HepG2 (cell line): Measurements from ENCODE around the gene RWDD2A.

Experiments used
- CBX5 ChIP-seq: sonication (generic); formaldehyde crosslinking; IDR thresholded peaks from 2 replicates; pipeline ENCODE4 v1.4.0; 2020; ENCODE audit warnings: missing genetic modification reagents, borderline replicate concordance
- TAF1 ChIP-seq: sonication (generic); formaldehyde crosslinking; IDR thresholded peaks from 2 replicates; pipeline ENCODE4 v1.4.0; 2020; ENCODE audit warnings: missing genetic modification reagents
- ZNF768 ChIP-seq: sonication (generic); formaldehyde crosslinking; IDR thresholded peaks from 2 replicates; pipeline ENCODE4 v1.4.0; 2020; ENCODE audit warnings: missing genetic modification reagents
- TF ChIP-seq, protein P1 (sequence below), 2 experiments: fragments of 450-650 bp in 1 of 2; sonication (generic) in 1 of 2; formaldehyde crosslinking; IDR thresholded peaks; 2 replicates each; pipeline versions ENCODE4 v1.5.0 to v1.8.0; 2020 to 2022; ENCODE audit warnings: mild to moderate bottlenecking in 1 of 2, missing genetic modification reagents in 1 of 2
- TF ChIP-seq, protein P2 (sequence below): sonication (generic); formaldehyde crosslinking; IDR thresholded peaks from 2 replicates; pipeline ENCODE4 v1.4.0; 2020; ENCODE audit warnings: missing genetic modification reagents

DNA sequence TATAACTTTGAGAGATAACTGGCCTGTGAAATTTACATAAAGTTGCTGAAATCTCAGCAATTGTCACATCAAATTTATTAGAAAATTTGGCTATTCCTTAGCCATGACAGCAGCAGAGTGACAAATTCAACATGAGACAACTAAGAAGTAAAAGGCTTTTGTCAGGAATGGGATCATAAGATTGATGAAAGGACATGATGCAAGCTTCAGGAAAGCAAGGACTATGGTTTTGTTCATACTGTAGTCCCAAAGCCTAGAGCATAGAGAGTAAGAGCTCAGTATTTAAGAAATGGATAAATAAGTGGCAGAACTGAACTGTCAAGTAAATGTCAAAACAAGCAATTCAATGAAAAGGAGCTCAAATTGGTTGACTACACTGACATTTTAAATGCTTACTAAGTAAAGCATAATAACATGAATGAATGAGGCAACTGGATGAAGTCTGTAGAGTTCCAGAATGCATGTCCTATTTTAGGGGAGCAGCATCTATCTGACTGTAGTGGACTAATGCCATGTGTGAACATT lies 12.7 kb upstream of the RWDD2A start:
- TF ChIP-seq, protein P1, sequence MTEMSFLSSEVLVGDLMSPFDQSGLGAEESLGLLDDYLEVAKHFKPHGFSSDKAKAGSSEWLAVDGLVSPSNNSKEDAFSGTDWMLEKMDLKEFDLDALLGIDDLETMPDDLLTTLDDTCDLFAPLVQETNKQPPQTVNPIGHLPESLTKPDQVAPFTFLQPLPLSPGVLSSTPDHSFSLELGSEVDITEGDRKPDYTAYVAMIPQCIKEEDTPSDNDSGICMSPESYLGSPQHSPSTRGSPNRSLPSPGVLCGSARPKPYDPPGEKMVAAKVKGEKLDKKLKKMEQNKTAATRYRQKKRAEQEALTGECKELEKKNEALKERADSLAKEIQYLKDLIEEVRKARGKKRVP (CRISPR knock-in tag; IDR thresholded peaks at IDR 0.05): no peak
- TF ChIP-seq CBX5 (CRISPR knock-in tag): no peak
- TF ChIP-seq, protein P2, sequence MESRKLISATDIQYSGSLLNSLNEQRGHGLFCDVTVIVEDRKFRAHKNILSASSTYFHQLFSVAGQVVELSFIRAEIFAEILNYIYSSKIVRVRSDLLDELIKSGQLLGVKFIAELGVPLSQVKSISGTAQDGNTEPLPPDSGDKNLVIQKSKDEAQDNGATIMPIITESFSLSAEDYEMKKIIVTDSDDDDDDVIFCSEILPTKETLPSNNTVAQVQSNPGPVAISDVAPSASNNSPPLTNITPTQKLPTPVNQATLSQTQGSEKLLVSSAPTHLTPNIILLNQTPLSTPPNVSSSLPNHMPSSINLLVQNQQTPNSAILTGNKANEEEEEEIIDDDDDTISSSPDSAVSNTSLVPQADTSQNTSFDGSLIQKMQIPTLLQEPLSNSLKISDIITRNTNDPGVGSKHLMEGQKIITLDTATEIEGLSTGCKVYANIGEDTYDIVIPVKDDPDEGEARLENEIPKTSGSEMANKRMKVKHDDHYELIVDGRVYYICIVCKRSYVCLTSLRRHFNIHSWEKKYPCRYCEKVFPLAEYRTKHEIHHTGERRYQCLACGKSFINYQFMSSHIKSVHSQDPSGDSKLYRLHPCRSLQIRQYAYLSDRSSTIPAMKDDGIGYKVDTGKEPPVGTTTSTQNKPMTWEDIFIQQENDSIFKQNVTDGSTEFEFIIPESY (CRISPR knock-in tag): no peak
- no peak for TF ChIP-seq ZNF768 (CRISPR knock-in tag)
- TF ChIP-seq TAF1 (CRISPR knock-in tag): no peak
